8988T (cell line): ENCODE results near the gene R3HCC1L.
"Not testable (repeated sequence)": the region's sequence is repeated elsewhere in the genome, so short reads cannot be mapped to it uniquely, and the experiment has no call there.

Experiments used
- DNase-seq: peaks from one replicate; pipeline ENCODE4 v3.0.0; 2011

Gene R3HCC1L

GRCh38 chr10:98182351-98182915 is 48.0 kb downstream of the R3HCC1L start:
- not testable (repeated sequence) for DNase-seq

GRCh38 chr10:98186681-98187080 is 52.2 kb downstream of the R3HCC1L start:
- no peak for DNase-seq

GRCh38 chr10:98190773-98191172 is 56.3 kb downstream of the R3HCC1L start:
- DNase-seq = not testable (repeated sequence)

GRCh38 chr10:98193037-98193436 is 58.6 kb downstream of the R3HCC1L start:
- no peak for DNase-seq

GRCh38 chr10:98194633-98195032 is 60.2 kb downstream of the R3HCC1L start:
- no peak for DNase-seq

GRCh38 chr10:98195120-98195519 is 60.7 kb downstream of the R3HCC1L start:
- DNase-seq = no peak

GRCh38 chr10:98196985-98197384 is 62.5 kb downstream of the R3HCC1L start:
- DNase-seq = no peak

- DNase-seq = no peak
These were observed 67.3 kb downstream of the R3HCC1L start for GRCh38 chr10:98201760-98202159.

GRCh38 chr10:98202378-98202777 is 67.9 kb downstream of the R3HCC1L start:
- no peak for DNase-seq

- DNase-seq = no peak
These were observed 70.9 kb downstream of the R3HCC1L start for GRCh38 chr10:98205351-98205750.

- no peak for DNase-seq
These were observed 74.5 kb downstream of the R3HCC1L start for GRCh38 chr10:98208925-98209324.

GRCh38 chr10:98209441-98209840 is 75.0 kb downstream of the R3HCC1L start:
- DNase-seq = no peak

GRCh38 chr10:98212196-98212595 is 77.7 kb downstream of the R3HCC1L start:
- no peak for DNase-seq

- DNase-seq = no peak
These were observed 79.3 kb downstream of the R3HCC1L start for GRCh38 chr10:98213740-98214139.

- DNase-seq = no peak
These were observed 80.9 kb downstream of the R3HCC1L start for GRCh38 chr10:98215373-98215772.

GRCh38 chr10:98217801-98218200 is 83.3 kb downstream of the R3HCC1L start:
- no peak for DNase-seq

- no peak for DNase-seq
These were observed 89.4 kb downstream of the R3HCC1L start for GRCh38 chr10:98223874-98224273.

- no peak for DNase-seq
These were observed 90.1 kb downstream of the R3HCC1L start for GRCh38 chr10:98224509-98224908.

GRCh38 chr10:98224996-98225395 is 90.5 kb downstream of the R3HCC1L start:
- no peak for DNase-seq

GRCh38 chr10:98226508-98227144 is 92.2 kb downstream of the R3HCC1L start:
- no peak for DNase-seq

- not testable (repeated sequence) for DNase-seq
These were observed 93.3 kb downstream of the R3HCC1L start for GRCh38 chr10:98227713-98228112.

GRCh38 chr10:98228266-98228665 is 93.8 kb downstream of the R3HCC1L start:
- not testable (repeated sequence) for DNase-seq

- no peak for DNase-seq
These were observed 97.0 kb downstream of the R3HCC1L start for GRCh38 chr10:98231417-98231816.

- DNase-seq = no peak
These were observed 101.4 kb downstream of the R3HCC1L start for GRCh38 chr10:98235846-98236245.

- no peak for DNase-seq
These were observed 102.4 kb downstream of the R3HCC1L start for GRCh38 chr10:98236862-98237261.
